8988T (cell line): Measurements from ENCODE around the gene KCNH2.

Experiments used
- DNase-seq: peaks from one replicate; pipeline ENCODE4 v3.0.0; 2011

Gene KCNH2

DNA sequence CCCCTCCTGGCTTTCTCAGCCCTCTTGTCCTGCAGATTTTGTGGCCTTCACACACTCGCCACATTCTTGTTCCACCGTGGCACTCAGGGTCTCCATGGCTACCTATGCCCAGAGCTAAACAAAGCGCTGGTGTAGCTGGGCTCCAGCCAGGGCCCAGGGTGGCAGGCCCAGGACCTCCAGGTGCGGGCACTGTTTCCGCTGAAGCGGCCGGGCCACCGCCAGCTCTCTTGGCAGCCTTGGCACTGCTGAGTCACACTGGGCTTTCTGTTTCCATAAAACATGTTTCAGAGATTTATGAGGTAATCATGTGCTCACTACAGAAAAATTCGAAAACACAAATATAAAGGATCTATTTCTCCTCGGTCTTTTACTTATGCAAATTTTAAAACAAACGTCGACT is 74.5 kb downstream of the KCNH2 start:
- DNase-seq = no peak

DNA sequence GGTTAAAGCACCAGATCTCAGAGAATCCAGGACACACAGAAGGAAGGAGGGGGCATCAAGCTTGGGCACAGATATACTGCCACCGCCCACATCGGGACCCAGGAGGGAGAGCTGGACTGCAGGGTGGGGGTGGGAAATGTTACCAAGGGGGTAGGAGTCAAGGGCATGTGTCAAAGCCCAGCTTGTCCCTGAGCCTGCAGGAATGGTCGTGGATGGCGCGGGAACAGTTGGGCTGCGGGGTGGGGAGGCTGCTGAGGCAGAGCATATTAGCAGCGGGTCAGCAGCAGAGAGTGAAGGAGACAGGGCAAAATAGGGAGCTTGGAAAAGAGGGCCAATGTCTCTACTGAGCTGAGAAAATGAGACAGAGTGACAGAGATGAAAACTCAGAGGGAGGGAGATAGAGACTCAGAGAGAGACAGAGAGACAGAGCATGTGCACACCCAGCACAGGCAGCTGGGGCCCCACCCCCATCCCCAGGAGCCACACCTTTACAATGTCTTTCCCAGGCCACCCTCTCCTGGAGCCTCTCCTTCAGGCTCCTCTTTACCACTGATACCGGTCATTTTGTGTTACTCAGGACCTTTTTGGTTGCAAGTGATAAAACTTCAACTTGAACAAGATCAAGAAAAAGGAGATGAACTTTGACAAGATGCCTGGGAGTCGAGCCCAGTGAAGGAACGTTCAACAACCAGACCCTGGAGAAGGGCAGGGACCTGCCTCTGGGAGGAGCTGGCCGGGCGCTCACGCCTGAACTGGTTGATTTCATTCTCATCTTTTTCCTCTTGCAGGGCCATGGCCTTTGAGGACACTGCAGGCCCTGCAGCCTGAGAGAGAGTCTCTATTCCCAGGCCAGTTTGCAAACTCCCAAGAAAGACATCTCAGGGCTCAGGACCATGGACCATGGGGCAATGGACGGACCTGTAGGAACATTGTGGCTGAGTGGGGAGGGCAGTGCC is 75.8 kb downstream of the KCNH2 start:
- DNase-seq = no peak

- no peak for DNase-seq
These were observed 76.7 kb downstream of the KCNH2 start for GRCh38 chr7:150901160-150902035.

DNA sequence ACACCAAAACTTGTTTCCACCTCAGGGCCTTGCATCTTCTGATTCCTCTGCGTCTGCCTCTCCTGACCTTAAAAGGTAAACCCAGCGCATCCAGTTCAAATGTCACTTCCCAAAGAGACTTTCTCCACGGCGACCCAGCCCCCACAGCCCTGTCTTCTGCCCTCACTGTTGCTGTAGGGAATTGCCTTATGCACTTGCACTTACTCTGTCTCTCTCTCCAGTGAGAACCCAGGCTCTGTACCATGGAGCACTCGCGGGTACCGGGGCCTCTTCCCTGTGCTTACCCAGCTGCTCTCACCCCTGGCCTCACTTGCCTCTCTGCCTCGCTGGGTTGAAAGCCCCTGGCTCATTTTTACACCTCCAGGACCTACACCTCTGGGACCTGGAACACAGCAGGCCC is 77.4 kb downstream of the KCNH2 start:
- no peak for DNase-seq

- DNase-seq = peak; percentile 60
These were observed 79.6 kb downstream of the KCNH2 start for GRCh38 chr7:150898475-150899011.

- DNase-seq = no peak
These were observed 80.3 kb downstream of the KCNH2 start for GRCh38 chr7:150897502-150898474.

GRCh38 chr7:150896562-150897209 is 81.4 kb downstream of the KCNH2 start:
- no peak for DNase-seq

- no peak for DNase-seq
These were observed 82.3 kb downstream of the KCNH2 start for GRCh38 chr7:150895809-150896208.
